A549 (cell line): ENCODE results near the gene ZFYVE28. TPM values are rescaled to one million over a fixed set of nuclear protein-coding genes. Genes with fewer than 3 reads are reported as not detected.

Source experiments
- ATAC-seq, 2 experiments: fragments of 200-7000 bp in 1 of 2; fragments of >200 bp in 1 of 2; cut with Nextera tagmentation in 1 of 2; cut with Tn5 transposase in 1 of 2; 3 replicates each; pipeline versions ENCODE4 v1.8.0 to v1.9.1; 2018 to 2020; ENCODE audit warnings: mild to moderate bottlenecking in 1 of 2, moderate library complexity in 1 of 2
- CTCF ChIA-PET: fragments of 300-600 bp; sonication (Branson Sonifier 250); formaldehyde crosslinking; extraction: SDS; loops from one replicate; lab custom pipeline; 2021; ENCODE audit warnings: antibody characterized with exemption, inconsistent platforms; lab: Yijun Ruan, JAX
- POLR2A ChIA-PET: fragments of 350-600 bp; formaldehyde crosslinking; extraction: SDS; loops from one replicate; lab custom pipeline; 2021; ENCODE audit warnings: antibody characterized with exemption, inconsistent platforms; lab: Yijun Ruan, JAX
- DNase-seq, 2 experiments: peaks; one replicate each; pipeline versions ENCODE4 v3.0.0 to v3.0.0-alpha.2; 2011 to 2016; ENCODE audit warnings: low read depth in 1 of 2, low spot score in 1 of 2
- FAIRE-seq: peaks from 2 replicates; lab custom pipeline; 2011; peaks lifted over from hg19 to GRCh38; lab: Jason Lieb, UNC
- H3K27ac ChIP-seq, 2 experiments: fragments of >200 bp; sonication (Bioruptor Twin); formaldehyde crosslinking; 3 replicates each; pipeline ENCODE4 v1.5.1; 2016 to 2017
- H3K4me1 ChIP-seq: fragments of >200 bp; sonication (Bioruptor Twin); formaldehyde crosslinking; 3 replicates; pipeline ENCODE4 v1.6.1; 2016
- H3K4me2 ChIP-seq: fragments of >200 bp; sonication (Bioruptor Twin); formaldehyde crosslinking; 3 replicates; pipeline ENCODE4 v1.6.1; 2016
- H3K4me3 ChIP-seq: fragments of >200 bp; sonication (Bioruptor Twin); formaldehyde crosslinking; 3 replicates; pipeline ENCODE4 v1.5.1; 2016
- H3K9me3 ChIP-seq: fragments of >200 bp; sonication (Bioruptor Twin); formaldehyde crosslinking; 3 replicates; pipeline ENCODE4 v1.6.1; 2016
- ATOH8 ChIP-seq: fragments of 250-450 bp; sonication (Bioruptor Pico); IDR thresholded peaks from 2 replicates; pipeline ENCODE4 v1.5.0; 2020; ENCODE audit warnings: low read depth, mild to moderate bottlenecking, moderate library complexity
- BCL3 ChIP-seq: fragments of >200 bp; sonication (Bioruptor Twin); formaldehyde crosslinking; IDR thresholded peaks from 3 replicates; pipeline ENCODE4 v1.6.1; 2016
- BHLHE40 ChIP-seq: IDR thresholded peaks from 2 replicates; pipeline ENCODE4 v1.6.1; 2012; ENCODE audit warnings: low read depth, low read length, inconsistent platforms
- CHD2 ChIP-seq: fragments of 150-350 bp; IDR thresholded peaks from 2 replicates; pipeline ENCODE4 v1.6.1; 2014; ENCODE audit warnings: low read length; ENCODE audit not compliant: partially characterized antibody
- CHD4 ChIP-seq: fragments of 200-600 bp; sonication (generic); IDR thresholded peaks from 2 replicates; pipeline ENCODE4 v1.6.1; 2016; ENCODE audit warnings: antibody characterized with exemption, mild to moderate bottlenecking, borderline replicate concordance
- EHF ChIP-seq: fragments of 250-450 bp; sonication (Bioruptor Pico); IDR thresholded peaks from 2 replicates; pipeline ENCODE4 v1.5.0; 2020; ENCODE audit warnings: mild to moderate bottlenecking
- GATA3 ChIP-seq: IDR thresholded peaks from 2 replicates; pipeline ENCODE4 v1.6.1; 2012; ENCODE audit warnings: borderline replicate concordance
- HES2 ChIP-seq: fragments of >200 bp; sonication (Bioruptor Twin); formaldehyde crosslinking; IDR thresholded peaks from 2 replicates; pipeline ENCODE4 v1.6.1; 2016
- HEYL ChIP-seq: fragments of 250-450 bp; sonication (Bioruptor Pico); IDR thresholded peaks from 2 replicates; pipeline ENCODE4 v1.8.0; 2021; ENCODE audit warnings: mild to moderate bottlenecking, moderate library complexity
- HOXA7 ChIP-seq: fragments of 250-450 bp; sonication (Bioruptor Pico); IDR thresholded peaks from 2 replicates; pipeline ENCODE4 v1.5.0; 2020; ENCODE audit warnings: mild to moderate bottlenecking, moderate library complexity
- KDM1A ChIP-seq: fragments of 200-600 bp; sonication (generic); IDR thresholded peaks from 2 replicates; pipeline ENCODE4 v1.6.1; 2016; ENCODE audit warnings: low read depth, mild to moderate bottlenecking
- NR3C1 ChIP-seq: fragments of >200 bp; sonication (Bioruptor Twin); formaldehyde crosslinking; IDR thresholded peaks from 3 replicates; pipeline ENCODE4 v1.6.1; 2017
- POLR2AphosphoS2 ChIP-seq: conservative IDR thresholded peaks from 2 replicates; pipeline ENCODE4 v1.6.1; 2012; ENCODE audit warnings: low read length, improper control_type of control experiment, inconsistent platforms
- RARB ChIP-seq: fragments of 250-450 bp; sonication (Bioruptor Pico); IDR thresholded peaks from 2 replicates; pipeline ENCODE4 v1.8.0; 2021; ENCODE audit warnings: mild to moderate bottlenecking, moderate library complexity
- RCOR1 ChIP-seq: fragments of 150-350 bp; IDR thresholded peaks from 2 replicates; pipeline ENCODE4 v1.6.1; 2014; ENCODE audit warnings: antibody characterized with exemption, low read length, low read depth
- RNF2 ChIP-seq: fragments of 200-600 bp; sonication (generic); IDR thresholded peaks from 2 replicates; pipeline ENCODE4 v1.6.1; 2016; ENCODE audit warnings: low read depth, mild to moderate bottlenecking, antibody characterized with exemption, moderate library complexity, borderline replicate concordance
- TFCP2L1 ChIP-seq: fragments of 250-450 bp; sonication (Bioruptor Pico); IDR thresholded peaks from 2 replicates; pipeline ENCODE4 v1.5.0; 2021; ENCODE audit warnings: mild to moderate bottlenecking
- WGBS: methylation state at CpG from one replicate; pipeline ENCODE4 v1.1.6; 2017; ENCODE audit errors: missing lambda C conversion rate; 5-methylcytosine and 5-hydroxymethylcytosine counted together
- polyA plus RNA-seq, 4 experiments: library from polyadenylated mRNA; depleted of rRNA in 3 of 4; stranded (reverse); fragments of >200 nt; fragmentation: RNase III in 1 of 4; extraction: RNeasy Plus Mini Kit Qiagen cat#74134 plus additional on column Dnase treatment in 1 of 4; gene quantifications; 2 replicates in 3 of 4; 3 replicates in 1 of 4; pipeline ENCODE4 v1.2.3, GENCODE V29; 2011 to 2017

The ZFYVE28 gene
- polyA plus RNA-seq, 2 of the 4 experiments (the other 2 are of a cell fraction), result 2.1 to 2.3 TPM

DNA sequence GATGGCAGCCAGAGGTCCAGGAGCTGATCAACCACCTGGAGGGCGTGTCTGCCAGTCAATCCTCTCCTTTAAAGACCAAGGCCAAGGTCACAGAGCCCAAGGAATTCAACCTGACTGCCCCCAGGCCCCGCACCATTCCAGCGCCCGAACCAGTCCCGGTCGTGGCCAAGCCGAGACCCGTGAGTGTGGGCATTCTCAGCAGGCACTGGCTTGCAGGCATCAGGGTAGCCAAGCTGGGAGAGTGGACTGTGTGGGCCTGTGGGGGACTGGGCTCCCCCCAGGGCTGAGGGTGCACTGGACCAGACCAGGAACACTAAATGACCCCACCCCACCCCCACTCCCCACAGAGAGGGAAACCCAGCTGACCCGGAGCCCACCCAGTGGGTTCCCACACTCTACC lies 26.7 kb upstream of the ZFYVE28 start:
- DNase-seq, result no peak
- Histone ChIP-seq H3K27ac (no peak overlapping the region), H3K4me1 (0 out of 3 replicates have a peak, but pooled peaks cover 3% of the 10 kb centered on the region), H3K9me3 (no peaks in the 10 kb centered on the region), H3K4me3 (no peak overlapping the region)
- 37% methylated on average over 2 of the region's 9 CpGs for WGBS
- no peak for FAIRE-seq
- CTCF ChIA-PET, result interaction anchor here (0.9 to 1.7 kb wide), 2 partner anchors 32 to 224 kb away, joined by 5 read pairs; no protein-coding TSS in a partner anchor
- no peak for TF ChIP-seq HES2
- no peak for TF ChIP-seq CHD4
- TF ChIP-seq TFCP2L1 (CRISPR knock-in tag), result no peak
- TF ChIP-seq RNF2, result no peak
- no peak for TF ChIP-seq NR3C1
- TF ChIP-seq HEYL, result no peak
- TF ChIP-seq RARB (CRISPR knock-in tag), result no peak
- no peak for TF ChIP-seq EHF (CRISPR knock-in tag)
- TF ChIP-seq HOXA7 (CRISPR knock-in tag), result no peak
- TF ChIP-seq GATA3, result no peak
- no peak for TF ChIP-seq KDM1A
- no peak for TF ChIP-seq RCOR1
- TF ChIP-seq, all 56 proteins: peak for 0
- no peak for ATAC-seq
- POLR2A ChIA-PET, result no interaction called here
- H3K4me2 ChIP-seq, result no peak overlapping the region

DNA sequence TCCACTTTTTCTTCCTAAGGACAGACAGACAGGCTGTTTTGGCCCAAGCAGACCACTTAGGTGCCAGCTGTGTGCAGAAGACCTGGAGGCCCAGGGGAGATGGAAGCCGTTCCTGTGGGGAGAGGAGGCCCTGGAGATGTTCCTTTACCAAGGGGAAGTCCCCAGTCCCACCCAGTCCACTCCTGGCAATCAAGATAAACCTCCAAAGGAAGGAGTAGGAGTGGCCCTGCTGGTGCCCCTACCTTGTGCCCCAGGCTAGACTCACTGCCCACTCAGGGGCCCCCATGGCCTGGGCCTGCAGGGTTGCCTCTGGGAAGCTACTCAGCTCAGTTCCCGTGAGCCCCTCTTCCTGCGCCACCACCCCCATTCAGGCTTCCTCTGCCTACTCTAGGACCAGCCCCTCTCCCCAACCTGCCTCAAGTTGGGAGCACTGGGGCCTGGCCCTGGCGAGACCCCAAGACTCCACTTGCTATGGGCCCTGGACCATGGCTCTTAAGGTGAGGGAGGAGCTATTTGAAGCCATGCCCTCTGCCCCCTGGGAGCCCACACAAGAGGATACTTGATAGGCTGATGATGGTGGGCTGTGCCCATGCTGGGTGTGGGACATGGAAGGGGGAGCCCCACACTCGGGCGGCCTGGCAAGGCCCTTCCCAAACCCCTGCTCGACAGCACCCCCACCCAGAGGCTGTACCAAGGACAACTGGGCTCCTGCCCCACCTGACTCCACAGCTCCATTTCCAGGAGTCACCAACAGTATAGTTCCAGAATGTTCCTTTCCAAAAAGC lies 25.7 kb upstream of the ZFYVE28 start:
- Histone ChIP-seq H3K27ac (no peak overlapping the region), H3K9me3 (no peaks in the 10 kb centered on the region), H3K4me1 (0 out of 3 replicates have a peak, but pooled peaks cover 3% of the 10 kb centered on the region), H3K4me2 (no peak overlapping the region), H3K4me3 (no peak overlapping the region)
- CTCF ChIA-PET, result interaction anchor here (0.6 to 1.7 kb wide), 3 partner anchors 26 to 223 kb away, joined by 3 to 5 read pairs (median 5); no protein-coding TSS in a partner anchor
- DNase-seq (no peak), FAIRE-seq (no peak), ATAC-seq (no peak)
- TF ChIP-seq BHLHE40 (no peak), HEYL (no peak), ATOH8 (CRISPR knock-in tag) (no peak)
- WGBS, result 80% methylated on average over 4 of the region's 7 CpGs
- POLR2A ChIA-PET, result no interaction called here

GRCh38 chr4:2443061-2443730 lies 24.8 kb upstream of the ZFYVE28 start:
- H3K4me1 ChIP-seq, result 0 out of 3 replicates have a peak, but pooled peaks cover 3% of the 10 kb centered on the region
- CTCF ChIA-PET, result interaction anchor here (0.6 to 2.6 kb wide), 6 partner anchors 19 to 222 kb away, joined by 3 to 21 read pairs (median 4); partner anchors contain the start of gene RNF4
- ATAC-seq, result no peak; a peak in 1 of 6 replicates

More at GRCh38 chr4:2443061-2443730, 24.8 kb upstream of the ZFYVE28 start:
- no peak overlapping the region for H3K4me3 ChIP-seq
- no peak for DNase-seq
- POLR2A ChIA-PET, result no interaction called here
- FAIRE-seq, result no peak
- TF ChIP-seq CHD2 (no peak), BCL3 (no peak), POLR2AphosphoS2 (no peak)
- WGBS, result 94% methylated on average over 2 of the region's 20 CpGs
- H3K4me2 ChIP-seq, result no peak overlapping the region
- H3K27ac ChIP-seq, result no peak overlapping the region
- H3K9me3 ChIP-seq, result no peaks in the 10 kb centered on the region
